AG04450 (cell line): ENCODE measurements around the gene AMACR. TPM values are rescaled to one million over a fixed set of nuclear protein-coding genes. Genes with fewer than 3 reads are reported as not detected.

Experiments used
- CTCF ChIA-PET: fragments of 300-600, 350-600 bp; formaldehyde crosslinking; extraction: SDS; loops from one replicate; lab custom pipeline; 2022; ENCODE audit warnings: antibody characterized with exemption, inconsistent platforms; lab: Charles Lee
- POLR2A ChIA-PET: fragments of 350-600 bp; formaldehyde crosslinking; extraction: SDS; loops from one replicate; lab custom pipeline; 2021; ENCODE audit warnings: antibody characterized with exemption, inconsistent platforms; lab: Yijun Ruan, JAX
- DNase-seq: peaks from one replicate; pipeline ENCODE4 v3.0.0-alpha.2; 2011; ENCODE audit warnings: low read depth, low spot score
- H3K27ac ChIP-seq: one replicate; pipeline ENCODE4 v1.5.1; 2012; ENCODE audit warnings: low read depth, low read length, control low read depth
- H3K27me3 ChIP-seq: one replicate; pipeline ENCODE4 v1.6.0; 2012; ENCODE audit warnings: low read length; ENCODE audit not compliant: control insufficient read depth, insufficient read depth
- H3K4me3 ChIP-seq: 2 replicates; pipeline ENCODE4 v1.5.1; 2011; ENCODE audit warnings: mild to moderate bottlenecking, low read depth, low read length, control low read depth
- H3K9me3 ChIP-seq: 2 replicates; pipeline ENCODE4 v1.5.1; 2012; ENCODE audit warnings: low read length; ENCODE audit not compliant: control insufficient read depth, insufficient read depth
- CTCF ChIP-seq: IDR thresholded peaks from 2 replicates; pipeline ENCODE4 v1.5.1; 2011; ENCODE audit warnings: low read depth, low read length, control low read depth, inconsistent platforms
- polyA plus RNA-seq: library from polyadenylated mRNA; depleted of rRNA; stranded (reverse); fragments of >200 nt; gene quantifications from 2 replicates; pipeline ENCODE4 v1.2.3, GENCODE V29; 2011

Gene AMACR
- polyA plus RNA-seq, 1 experiment, result 10.0 TPM

- Histone ChIP-seq H3K4me3 (no peak overlapping the region), H3K27ac (no peak overlapping the region), H3K27me3 (no peaks in the 10 kb centered on the region), H3K9me3 (no peaks in the 10 kb centered on the region)
- CTCF ChIA-PET, result no interaction called here
- no peak for TF ChIP-seq CTCF
- DNase-seq, result no peak
- POLR2A ChIA-PET, result no interaction called here
Observed at GRCh38 chr5:34041247-34041972, 33.6 kb upstream of the AMACR start.

GRCh38 chr5:34040472-34040871 lies 32.6 kb upstream of the AMACR start:
- no peak for TF ChIP-seq CTCF
- DNase-seq, result no peak
- H3K27me3 ChIP-seq, result no peaks in the 10 kb centered on the region
- H3K9me3 ChIP-seq, result no peaks in the 10 kb centered on the region
- ChIA-PET CTCF (interaction anchor here (1.2 kb wide), 1 partner anchor 413 kb away, joined by 4 read pairs; no protein-coding TSS in a partner anchor), POLR2A (no interaction called here)
- H3K27ac ChIP-seq, result no peak overlapping the region
- no peak overlapping the region for H3K4me3 ChIP-seq

GRCh38 chr5:34039398-34040157 lies 31.7 kb upstream of the AMACR start:
- POLR2A ChIA-PET, result no interaction called here
- no peak for TF ChIP-seq CTCF
- no peak for DNase-seq
- H3K9me3 ChIP-seq, result no peaks in the 10 kb centered on the region
- no peak overlapping the region for H3K4me3 ChIP-seq
- no peaks in the 10 kb centered on the region for H3K27me3 ChIP-seq
- H3K27ac ChIP-seq, result no peak overlapping the region
- CTCF ChIA-PET, result interaction anchor here (1.2 kb wide), 1 partner anchor 414 kb away, joined by 4 read pairs; no protein-coding TSS in a partner anchor

GRCh38 chr5:34038838-34039237 lies 31.0 kb upstream of the AMACR start:
- no peak for TF ChIP-seq CTCF
- POLR2A ChIA-PET, result no interaction called here
- no peaks in the 10 kb centered on the region for H3K27me3 ChIP-seq
- CTCF ChIA-PET, result no interaction called here
- no peak for DNase-seq
- H3K4me3 ChIP-seq, result no peak overlapping the region
- no peak overlapping the region for H3K27ac ChIP-seq
- H3K9me3 ChIP-seq, result no peaks in the 10 kb centered on the region

GRCh38 chr5:34038390-34038789 lies 30.5 kb upstream of the AMACR start:
- Histone ChIP-seq H3K9me3 (no peaks in the 10 kb centered on the region), H3K27me3 (no peaks in the 10 kb centered on the region), H3K27ac (no peak overlapping the region), H3K4me3 (no peak overlapping the region)
- ChIA-PET POLR2A (no interaction called here), CTCF (no interaction called here)
- no peak for TF ChIP-seq CTCF
- no peak for DNase-seq
